Suppressor macrophage treated with lipopolysaccharide for 4 hours (primary cell): ENCODE data around the gene NTMT2.

Experiments
- DNase-seq: peaks from one replicate; pipeline ENCODE4 v3.0.0-alpha.2; 2020

Gene NTMT2

DNA sequence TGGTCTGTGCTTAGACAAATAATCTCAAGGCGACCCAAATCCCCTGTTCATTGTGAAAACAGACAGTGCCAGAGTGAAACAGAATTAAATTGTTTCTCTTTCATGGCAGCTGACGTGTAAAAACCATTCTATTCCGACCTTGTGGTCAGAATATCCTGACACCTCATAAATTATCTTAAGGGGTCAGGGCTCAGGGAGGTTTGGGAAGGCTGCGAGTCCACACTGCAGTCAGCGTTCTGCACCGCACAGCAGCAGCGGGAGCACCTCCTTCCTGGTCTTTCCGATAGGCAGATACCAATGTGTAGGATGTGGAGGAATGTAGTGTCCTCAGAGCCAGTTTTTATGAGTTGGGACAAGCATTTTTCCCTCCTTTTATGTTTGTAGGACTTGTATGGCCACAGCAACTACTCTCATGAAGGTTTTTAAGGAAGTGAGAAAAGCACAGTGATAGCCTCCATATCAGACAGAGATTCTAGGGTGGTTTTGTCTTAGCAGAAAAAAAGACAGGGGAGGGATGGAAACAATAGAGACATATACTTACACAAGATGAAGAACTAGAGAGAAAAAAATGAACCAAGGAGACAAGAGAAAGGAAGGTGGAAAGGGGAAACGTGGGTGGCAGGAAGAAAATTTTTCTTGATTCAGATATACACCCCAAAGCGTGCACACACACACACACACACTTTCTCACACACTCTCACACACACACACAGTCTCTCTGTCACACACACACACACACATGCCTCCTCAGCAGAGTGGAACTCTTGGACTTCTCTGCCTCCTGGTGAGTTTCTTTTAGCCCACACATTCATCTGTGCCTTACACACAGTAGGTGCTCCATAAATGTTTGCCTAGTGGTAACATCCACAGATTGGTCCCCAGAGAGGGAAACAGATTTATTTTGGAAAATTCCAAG is 68.6 kb downstream of the NTMT2 start:
- no peak for DNase-seq

DNA sequence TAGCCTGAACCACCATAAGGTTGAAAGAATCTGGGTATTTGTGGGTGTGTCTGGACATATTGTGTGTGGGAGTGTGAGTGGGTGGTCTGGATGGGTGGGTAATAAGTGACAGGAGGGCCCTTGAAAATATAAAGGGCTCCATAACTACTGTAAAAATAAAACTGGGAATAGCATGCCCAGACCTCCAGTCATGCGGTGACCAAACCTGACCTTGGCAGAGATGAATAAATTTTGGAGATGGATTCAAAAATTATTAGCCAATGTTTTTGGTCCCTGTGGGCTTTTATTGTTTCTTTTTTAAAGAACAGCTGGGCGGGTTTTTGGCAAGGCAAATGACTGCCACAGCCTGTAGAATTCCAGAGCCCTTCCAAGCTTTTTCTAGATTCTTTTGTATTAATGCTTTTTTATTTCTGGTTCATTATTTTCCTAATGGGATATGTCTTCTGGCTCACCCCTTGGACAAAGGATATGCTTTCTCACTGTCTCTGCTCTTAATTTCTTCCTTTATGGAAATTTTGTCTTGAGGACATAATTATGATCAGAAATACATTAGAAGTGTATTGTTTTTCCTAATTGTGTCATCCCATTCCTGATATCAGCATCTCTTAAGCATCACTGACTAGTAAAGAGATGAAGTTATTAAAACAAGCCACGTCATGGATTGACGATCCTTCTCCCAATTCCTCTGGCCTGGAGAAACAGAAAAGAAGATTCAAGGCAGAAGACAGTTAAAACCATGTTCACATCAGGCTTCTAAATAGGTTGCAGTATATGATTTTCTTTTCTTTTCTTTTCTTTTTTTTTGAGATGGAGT is 69.5 kb downstream of the NTMT2 start:
- DNase-seq: no peak

DNA sequence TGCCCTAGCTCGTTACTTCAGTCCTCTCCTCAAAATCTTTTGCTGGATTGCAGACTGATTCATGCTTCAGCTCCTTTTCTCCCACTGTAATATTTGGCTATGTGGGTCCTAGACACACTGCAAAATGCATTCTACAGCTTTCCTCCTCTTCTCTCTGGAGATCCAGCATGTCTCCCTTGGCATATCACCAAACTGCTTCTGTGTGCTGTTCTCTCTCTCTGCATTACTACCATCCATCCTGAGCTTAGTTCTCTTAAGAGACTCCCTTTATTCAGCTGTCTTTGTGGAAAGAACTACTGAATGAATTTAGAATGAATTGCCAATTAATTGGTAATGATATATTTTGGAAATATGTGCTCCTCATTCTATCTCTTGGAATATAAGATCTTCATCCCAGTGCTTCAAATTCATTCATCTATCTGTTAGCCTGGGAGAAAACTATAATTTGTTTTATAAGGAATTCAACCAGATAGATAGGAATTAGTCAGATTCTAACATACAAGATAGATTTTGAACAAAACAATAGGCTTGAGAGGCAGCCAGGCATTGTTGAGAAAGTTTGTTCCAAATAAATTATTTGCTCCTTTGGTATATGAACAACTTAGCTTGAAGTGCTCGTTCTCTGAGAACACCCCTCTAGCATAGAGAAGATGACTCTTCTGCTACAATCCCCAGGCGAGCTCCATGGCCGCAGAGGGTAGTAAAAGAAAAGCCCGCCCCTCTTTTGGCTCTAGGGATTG is 71.9 kb downstream of the NTMT2 start:
- DNase-seq: no peak

DNA sequence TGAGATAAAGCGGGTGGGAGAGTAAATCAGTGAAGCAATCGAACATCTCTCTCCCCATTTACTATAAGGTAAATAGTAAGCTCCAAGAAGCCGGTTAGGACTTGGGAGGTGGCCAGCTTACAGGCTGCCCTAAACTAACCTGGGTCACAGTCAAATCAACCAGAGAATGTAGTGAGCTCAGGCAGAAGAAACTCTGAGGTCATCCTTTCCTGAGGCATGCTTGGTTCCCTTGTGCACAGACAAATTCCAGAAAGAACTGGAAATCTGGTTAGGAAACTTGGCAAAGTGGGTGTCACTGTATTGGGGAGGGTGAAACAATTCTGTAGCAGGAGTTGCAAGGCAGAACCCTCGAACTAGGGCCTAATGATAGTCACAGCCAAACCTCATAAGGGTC is 72.5 kb downstream of the NTMT2 start:
- no peak for DNase-seq
